GM18870 (cell line): ENCODE results near the gene TMEM242.
A peak's percentile ranks its signal among the peaks of the same experiment; 100 is the strongest.
"Not testable (repeated sequence)": the region's sequence is repeated elsewhere in the genome, so short reads cannot be mapped to it uniquely, and the experiment has no call there.

Experiments used
- ATAC-seq: cut with Tn5 transposase; IDR thresholded peaks from one replicate; pipeline ENCODE4 v1.9.1; 2021; ENCODE audit warnings: moderate library complexity; ENCODE audit not compliant: unreplicated experiment

TMEM242 gene

DNA sequence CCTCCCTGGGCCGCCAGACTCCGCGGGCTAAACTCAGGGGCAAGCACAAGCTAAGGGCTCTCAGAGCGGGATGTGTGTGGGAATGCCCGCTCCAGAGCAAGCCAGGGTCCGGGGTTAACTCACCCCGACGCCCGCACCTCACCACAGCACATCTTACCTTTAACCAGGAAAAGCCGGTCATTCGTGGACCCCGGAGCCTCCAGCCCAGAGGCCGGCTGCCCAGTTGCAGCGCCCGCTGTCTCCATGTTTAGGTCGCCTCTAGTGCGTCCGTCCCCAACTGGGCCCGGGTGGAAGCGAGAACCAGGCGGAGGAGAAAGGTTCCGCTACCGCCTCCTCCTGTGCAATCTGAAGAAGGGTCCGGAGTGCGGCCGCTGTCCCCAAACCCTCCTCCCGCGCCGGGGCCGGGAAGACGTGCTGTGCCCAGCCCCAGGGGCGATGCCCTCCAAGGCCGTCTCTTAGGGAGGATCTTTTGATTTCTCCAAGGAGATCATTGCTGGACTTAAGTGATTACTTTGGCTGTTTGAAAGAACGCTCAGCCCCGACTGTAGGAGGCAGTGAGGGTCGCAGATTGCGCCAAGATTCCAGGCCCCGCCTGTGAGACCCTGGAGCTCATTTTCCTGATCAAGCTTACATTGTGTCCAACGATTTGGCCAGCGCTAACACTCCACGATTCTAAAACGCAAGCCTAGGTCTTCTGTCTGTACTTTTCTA is at the start of gene TMEM242:
TSS of gene TMEM242 (minus strand) at position 265 of the 711 bp plus-strand sequence. CDS start at position 245, 20 bp downstream.
- peak; percentile 91 for ATAC-seq

DNA sequence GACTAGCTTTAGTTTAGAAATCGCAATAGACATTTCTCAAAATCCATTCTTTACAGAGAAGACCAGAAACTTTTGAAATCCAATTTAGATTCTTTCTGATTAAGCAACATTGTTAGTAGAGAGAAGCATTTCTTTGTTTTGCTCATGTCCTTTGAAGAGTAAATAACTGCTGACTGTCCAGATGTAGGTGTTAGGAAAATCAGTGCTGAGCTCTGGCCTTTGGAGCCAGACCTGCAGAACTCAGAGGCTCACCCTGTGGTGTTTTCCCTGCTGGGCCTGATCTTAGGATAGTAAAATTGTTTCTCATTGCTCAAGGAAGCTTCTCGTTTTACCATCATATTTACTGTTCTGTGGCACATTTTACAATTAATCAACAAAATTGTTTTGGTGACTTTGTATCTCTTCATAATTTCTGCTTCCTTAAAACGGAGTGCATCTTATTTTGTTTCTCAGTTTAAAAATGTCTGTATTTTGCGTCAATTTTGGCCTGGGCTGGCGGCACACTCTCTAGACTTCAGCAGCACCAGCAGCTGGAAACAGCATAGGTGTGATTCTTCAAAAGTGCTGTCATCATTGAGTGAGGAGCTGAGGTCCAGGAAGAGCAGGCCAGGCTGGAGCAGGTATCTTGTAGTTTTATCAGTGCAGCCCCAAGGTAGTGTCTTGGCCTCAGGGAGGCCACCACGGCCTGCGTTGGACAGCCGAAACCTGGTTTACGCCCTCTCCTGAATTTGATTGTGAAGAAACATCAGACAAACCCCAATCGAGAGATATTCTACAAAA is 49.4 kb upstream of the TMEM242 start:
- no peak for ATAC-seq

DNA sequence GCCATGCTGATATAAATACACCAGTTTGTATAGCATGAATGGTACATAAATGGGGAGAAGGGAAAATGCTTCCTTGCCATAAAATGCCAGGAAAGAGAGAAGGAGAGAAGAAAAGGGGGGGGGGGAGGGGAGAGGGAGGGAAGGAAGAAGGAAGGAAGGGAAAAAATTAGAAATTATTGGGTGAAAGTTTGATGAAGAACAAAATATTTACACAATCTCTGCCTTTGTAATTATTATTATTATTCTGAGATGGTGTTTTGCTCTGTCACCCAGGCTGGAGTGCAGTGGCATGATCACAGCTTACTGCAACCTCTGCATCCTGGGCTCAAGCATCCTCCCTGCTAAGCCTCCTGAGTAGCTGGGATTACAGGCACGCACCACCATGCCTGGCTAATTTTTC is 47.4 kb upstream of the TMEM242 start:
- ATAC-seq: no peak

DNA sequence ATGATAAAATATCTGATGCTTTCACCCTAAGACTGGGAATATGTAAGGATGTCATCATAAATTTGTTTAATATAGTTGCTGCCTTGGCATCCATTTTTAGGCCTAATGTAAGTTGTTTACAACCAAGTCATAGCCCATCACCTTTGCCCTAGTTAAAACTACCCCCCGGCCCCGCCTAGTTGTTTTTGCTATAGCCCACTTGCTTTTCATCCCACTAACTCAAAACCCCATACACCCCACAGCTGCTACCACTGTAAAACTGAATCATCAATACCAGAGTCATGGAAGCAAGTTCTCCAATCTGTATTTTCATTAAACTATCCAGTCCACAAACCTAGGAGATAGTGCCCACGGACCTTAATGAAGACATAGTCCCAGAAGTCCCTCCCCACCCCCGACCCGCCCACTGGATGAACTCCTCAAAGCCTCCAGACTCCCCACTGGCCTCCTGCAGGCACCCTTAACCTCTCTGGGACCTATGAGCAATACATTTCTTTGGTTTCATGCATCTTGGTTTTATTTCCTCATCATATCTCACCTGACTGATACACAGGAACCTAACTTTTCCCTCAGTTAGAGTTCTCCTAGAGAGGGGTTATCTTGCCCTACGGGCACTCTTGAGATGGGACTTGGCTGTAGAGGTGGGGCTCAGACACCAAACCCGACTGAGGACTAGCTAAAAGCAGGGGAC is 45.2 kb upstream of the TMEM242 start:
- no peak for ATAC-seq

DNA sequence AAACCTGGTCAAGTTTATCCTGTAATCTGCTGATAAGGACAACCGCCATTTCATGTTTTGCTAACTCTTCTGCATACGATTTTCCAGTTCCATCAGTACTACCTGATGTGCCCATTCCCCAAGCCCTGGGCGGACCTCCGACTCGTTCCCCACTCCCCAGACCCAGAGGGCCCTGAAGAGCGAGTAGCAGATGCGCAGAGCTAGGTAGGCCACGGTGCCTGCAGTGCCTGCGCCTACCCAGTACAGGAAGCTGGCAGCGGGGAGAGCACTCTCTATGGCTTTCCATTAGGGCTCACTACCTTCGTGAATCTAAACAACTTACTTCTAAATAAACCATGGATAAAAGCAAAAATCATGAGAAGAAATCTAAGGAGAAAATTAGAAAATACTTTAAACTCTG is 43.3 kb upstream of the TMEM242 start:
- ATAC-seq: no peak

GRCh38 chr6:157364705-157365104 is 41.4 kb upstream of the TMEM242 start:
- ATAC-seq: no peak

DNA sequence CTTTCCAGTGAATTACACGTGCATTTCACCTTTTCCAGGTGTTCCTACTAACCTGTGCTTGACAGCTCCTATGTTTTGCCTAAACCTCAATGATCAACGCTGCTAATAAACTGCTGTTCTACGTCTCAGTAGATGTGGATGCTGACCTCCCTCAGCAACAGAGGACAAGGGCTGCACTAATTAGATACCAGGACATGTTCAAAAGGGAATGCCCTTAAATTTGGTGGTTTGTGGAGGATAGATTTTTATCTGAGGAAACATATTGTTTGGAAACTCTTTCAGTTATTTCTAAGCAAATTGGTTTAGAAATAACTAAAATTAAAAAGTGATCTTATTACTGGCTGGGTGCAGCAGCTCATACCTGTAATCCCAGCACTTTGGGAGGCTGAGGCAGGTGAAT is 38.6 kb upstream of the TMEM242 start:
- no peak for ATAC-seq

DNA sequence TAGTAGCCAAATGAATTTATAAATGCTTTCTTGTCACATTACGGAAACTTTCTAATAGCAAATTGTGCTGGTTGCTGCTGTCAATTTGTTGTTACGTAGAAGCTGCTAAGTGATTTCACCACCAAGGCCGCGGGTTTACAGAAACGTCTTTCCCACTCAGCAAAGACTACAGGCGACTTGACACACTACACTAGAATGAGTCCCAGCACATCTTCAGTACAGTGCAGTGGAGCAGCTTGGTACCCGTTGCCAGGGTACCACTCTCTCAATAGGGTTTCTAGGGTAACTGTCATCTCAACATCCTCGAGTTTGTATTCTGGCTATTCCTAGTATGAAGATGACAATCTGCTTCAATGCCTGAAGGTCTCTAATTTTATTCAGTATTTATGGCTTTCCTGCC is 35.0 kb upstream of the TMEM242 start:
- ATAC-seq: no peak

- ATAC-seq: no peak
Observed at GRCh38 chr6:157346373-157346772, 23.1 kb upstream of the TMEM242 start.

- ATAC-seq: no peak
Observed at GRCh38 chr6:157343732-157344131, 20.4 kb upstream of the TMEM242 start.

GRCh38 chr6:157339432-157339831 is 16.1 kb upstream of the TMEM242 start:
- ATAC-seq: no peak

DNA sequence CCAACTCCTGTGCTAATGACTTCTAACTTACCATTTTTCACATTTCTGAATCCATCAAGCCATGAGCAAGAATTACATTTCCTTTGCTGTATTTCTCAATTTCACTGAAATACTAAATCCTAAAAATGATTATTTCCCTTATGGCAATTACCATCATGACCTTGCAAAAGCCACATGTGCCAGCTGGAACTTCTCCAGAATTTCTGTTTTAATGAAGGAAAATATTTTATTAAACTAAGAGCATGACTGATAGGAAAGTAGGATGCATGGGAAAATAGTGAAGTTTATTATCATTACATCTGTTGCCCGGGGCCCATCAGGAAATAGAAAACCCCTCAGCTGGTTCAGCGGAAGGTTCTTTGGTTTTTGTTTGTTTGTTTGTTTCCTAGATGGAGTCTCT is 14.4 kb upstream of the TMEM242 start:
- ATAC-seq: no peak

GRCh38 chr6:157337276-157337675 is 14.0 kb upstream of the TMEM242 start:
- not testable (repeated sequence) for ATAC-seq

GRCh38 chr6:157335829-157336228 is 12.5 kb upstream of the TMEM242 start:
- no peak for ATAC-seq

- ATAC-seq: no peak
Observed at GRCh38 chr6:157333956-157334355, 10.6 kb upstream of the TMEM242 start.

DNA sequence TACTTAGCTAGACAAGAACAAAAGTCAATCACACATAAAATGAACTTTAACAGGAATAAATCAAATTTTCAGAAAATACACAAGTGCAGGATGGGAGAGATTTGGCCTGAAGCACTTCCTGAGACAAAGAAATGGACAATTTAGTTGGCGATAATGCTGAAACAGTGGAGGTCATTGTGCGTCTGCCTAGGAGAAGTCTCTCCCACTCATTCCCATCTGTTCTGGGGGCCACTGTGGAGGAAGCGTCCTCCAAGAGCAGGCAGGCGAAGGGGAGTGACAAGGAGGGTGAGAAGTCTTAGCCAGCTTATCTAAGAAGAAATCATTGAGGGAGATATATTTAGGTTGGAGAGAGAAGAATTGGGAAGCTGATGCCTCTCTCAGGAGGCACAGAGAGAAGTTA is 10.2 kb upstream of the TMEM242 start:
- no peak for ATAC-seq

- ATAC-seq: no peak
Observed at GRCh38 chr6:157332813-157333212, 9.5 kb upstream of the TMEM242 start.

DNA sequence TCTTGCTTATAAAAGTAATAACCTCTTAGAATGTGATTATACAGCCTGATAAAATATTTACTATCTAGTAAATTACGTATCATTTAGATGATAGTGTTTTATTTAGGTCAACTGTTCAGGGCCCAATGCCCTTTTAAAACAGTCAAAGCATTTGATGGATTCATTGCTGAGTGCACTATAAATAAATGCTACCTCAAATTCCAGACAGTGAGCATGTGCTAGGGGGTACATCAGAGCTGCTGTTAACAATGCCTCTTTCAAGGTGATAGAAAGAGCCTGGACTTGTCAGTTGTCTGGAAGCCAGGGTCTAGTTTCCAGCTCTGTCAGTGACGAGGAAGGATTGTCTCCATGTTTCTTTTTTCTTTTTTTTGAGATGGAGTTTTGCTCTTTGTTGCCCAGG is 7.5 kb upstream of the TMEM242 start:
- no peak for ATAC-seq

DNA sequence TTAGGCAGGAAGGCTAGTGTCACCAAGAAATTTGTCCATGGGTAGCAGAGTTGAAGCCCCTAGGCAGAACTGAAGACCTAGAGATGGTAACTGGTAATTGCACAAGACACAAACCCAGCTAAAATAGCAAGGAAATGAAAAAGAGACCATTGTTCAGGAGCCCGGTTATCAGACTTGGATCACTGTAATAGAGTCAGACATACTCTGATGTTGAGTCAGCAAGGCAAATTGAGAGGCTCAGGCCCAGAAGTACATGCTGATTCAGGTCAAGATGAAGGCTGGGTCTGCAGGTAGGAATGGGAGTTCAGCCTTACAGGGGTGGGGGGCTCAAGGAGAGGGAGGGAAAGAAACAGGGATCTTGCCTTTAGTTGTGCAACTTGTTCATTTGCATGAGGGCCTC is 6.5 kb upstream of the TMEM242 start:
- no peak for ATAC-seq

GRCh38 chr6:157328108-157328692 is 4.9 kb upstream of the TMEM242 start:
- ATAC-seq: no peak

- ATAC-seq: no peak
Observed at GRCh38 chr6:157326979-157327378, 3.7 kb upstream of the TMEM242 start.
